Activated CD8-positive, alpha-beta memory T cell treated with anti-CD3 and anti-CD28 coated beads, Interleukin-2, amount 10 ng/mL, durations not matched to agents 7 days and 5 days (primary cell): ENCODE measurements around the gene ZNF493. TPM values are rescaled to one million over a fixed set of nuclear protein-coding genes. Genes with fewer than 3 reads are reported as not detected.

Source experiments
- ATAC-seq: fragments of 150-1000 bp; cut with Tn5 transposase; one replicate; pipeline ENCODE4 v1.10.0; 2021; ENCODE audit warnings: moderate library complexity
- CTCF ChIA-PET: fragments of 350-600 bp; sonication (Branson Sonifier 250); formaldehyde crosslinking; loops from one replicate; lab custom pipeline; 2021; ENCODE audit warnings: antibody characterized with exemption; lab: Charles Lee
- DNase-seq: peaks from one replicate; pipeline ENCODE4 v3.0.0-alpha.2; 2020
- H3K27ac Mint-ChIP-seq: one replicate; pipeline ENCODE4 v1.8.0; 2021; ENCODE audit warnings: mild to moderate bottlenecking, mixed read lengths
- H3K27me3 Mint-ChIP-seq: one replicate; pipeline ENCODE4 v1.8.0; 2021; ENCODE audit warnings: mixed read lengths
- H3K36me3 Mint-ChIP-seq: one replicate; pipeline ENCODE4 v1.8.0; 2021; ENCODE audit warnings: mild to moderate bottlenecking, mixed read lengths
- H3K4me1 Mint-ChIP-seq: one replicate; pipeline ENCODE4 v1.8.0; 2021; ENCODE audit warnings: mixed read lengths
- H3K4me3 Mint-ChIP-seq: one replicate; pipeline ENCODE4 v1.8.0; 2021; ENCODE audit warnings: mild to moderate bottlenecking, moderate library complexity, mixed read lengths
- H3K9me3 Mint-ChIP-seq: one replicate; pipeline ENCODE4 v1.8.0; 2022; ENCODE audit warnings: low read depth, mixed read lengths
- total RNA-seq, 2 experiments: library from RNA; stranded (reverse); gene quantifications; one replicate each; pipeline ENCODE4 v1.2.3, GENCODE V29; 2021

ZNF493 gene
- total RNA-seq, 2 experiments from 2014 or later = 9.0 to 18.6 TPM

DNA sequence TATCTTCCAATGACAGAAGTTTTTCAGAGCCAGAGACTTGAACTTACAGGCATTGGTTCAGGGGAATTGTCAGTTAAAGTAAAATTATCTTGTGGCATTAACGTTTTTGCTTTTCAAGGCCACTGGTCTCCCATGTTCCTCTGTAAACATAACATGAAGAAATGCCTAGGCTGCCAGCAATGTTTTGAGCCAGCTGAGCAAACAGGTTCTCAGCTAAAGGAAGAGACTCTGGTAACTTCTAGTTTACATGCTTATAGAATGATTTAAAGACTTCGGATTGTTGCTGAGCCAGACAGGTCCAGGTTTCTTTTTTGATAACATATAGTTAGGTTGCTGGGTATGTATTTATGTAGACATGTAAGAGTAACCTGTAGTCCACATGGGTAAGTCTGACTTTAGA lies 35.7 kb downstream of the ZNF493 start:
- H3K9me3 Mint-ChIP-seq = peaks cover 17% of the 10 kb centered on the region
- no peaks in the 10 kb centered on the region for H3K4me1 Mint-ChIP-seq
- no peaks in the 10 kb centered on the region for H3K27me3 Mint-ChIP-seq
- CTCF ChIA-PET = no interaction called here
- DNase-seq = no peak
- no peak for ATAC-seq
- H3K36me3 Mint-ChIP-seq = no peaks in the 10 kb centered on the region
- no peak overlapping the region for H3K4me3 Mint-ChIP-seq
- H3K27ac Mint-ChIP-seq = no peak overlapping the region

DNA sequence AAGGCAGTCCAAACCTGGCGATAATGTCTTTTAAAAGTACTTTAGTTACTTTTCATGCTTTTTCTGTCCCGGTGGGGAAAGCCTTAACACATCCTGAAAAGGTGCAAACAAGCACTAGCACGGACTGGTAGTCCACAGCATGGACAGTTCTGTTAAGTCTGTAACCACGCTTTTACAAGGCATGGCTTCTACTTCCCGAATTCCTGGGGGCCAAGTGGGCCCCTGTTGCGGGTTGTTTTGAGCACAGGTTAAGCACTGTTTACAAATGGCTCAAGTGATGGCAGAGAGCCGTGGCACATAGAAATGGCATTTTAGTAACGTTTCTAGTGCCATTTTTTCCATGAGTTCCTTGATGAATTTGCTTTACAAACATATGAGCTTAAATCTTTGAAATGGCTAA lies 37.6 kb downstream of the ZNF493 start:
- Mint-ChIP-seq H3K9me3 (peaks cover 22% of the 10 kb centered on the region), H3K27me3 (no peaks in the 10 kb centered on the region), H3K4me3 (no peak overlapping the region), H3K36me3 (no peaks in the 10 kb centered on the region), H3K4me1 (no peaks in the 10 kb centered on the region), H3K27ac (no peak overlapping the region)
- no peak for DNase-seq
- no peak for ATAC-seq
- CTCF ChIA-PET = no interaction called here

DNA sequence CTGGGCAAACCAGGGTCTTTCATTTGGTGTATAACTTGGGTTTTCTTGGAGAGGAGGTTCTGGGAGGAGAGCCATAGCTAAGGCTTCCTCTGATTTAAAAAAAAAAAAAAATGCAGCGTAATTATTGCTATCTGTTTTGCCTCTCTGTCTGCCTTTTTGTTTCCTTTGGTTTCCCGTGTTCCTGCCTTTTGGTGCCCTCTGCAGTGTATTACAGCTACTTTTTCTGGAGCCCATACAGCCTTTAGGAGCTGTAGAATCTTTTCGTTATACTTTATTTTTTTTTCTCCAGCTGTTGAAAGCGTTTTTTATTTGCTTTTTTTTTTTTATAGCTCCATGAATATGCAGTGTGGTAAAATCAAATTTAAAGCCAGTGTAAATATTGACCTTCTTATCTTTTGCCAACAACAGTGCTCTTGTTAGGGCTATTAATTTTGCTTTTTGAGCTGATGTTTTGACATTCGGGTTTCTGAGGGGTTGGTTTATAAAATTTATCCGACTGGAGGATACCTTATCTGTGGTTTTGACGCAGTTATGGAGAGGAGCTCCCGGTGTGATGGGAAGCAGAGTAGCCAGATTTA lies 38.1 kb downstream of the ZNF493 start:
- Mint-ChIP-seq H3K27ac (no peak overlapping the region), H3K36me3 (no peaks in the 10 kb centered on the region), H3K4me3 (no peak overlapping the region), H3K9me3 (peaks cover 24% of the 10 kb centered on the region), H3K27me3 (no peaks in the 10 kb centered on the region), H3K4me1 (no peaks in the 10 kb centered on the region)
- DNase-seq = no peak
- CTCF ChIA-PET = no interaction called here
- ATAC-seq = no peak

- Mint-ChIP-seq H3K4me3 (no peak overlapping the region), H3K27ac (no peak overlapping the region), H3K4me1 (no peaks in the 10 kb centered on the region), H3K9me3 (peaks cover 12% of the 10 kb centered on the region), H3K27me3 (no peaks in the 10 kb centered on the region), H3K36me3 (no peaks in the 10 kb centered on the region)
- ATAC-seq = no peak
- CTCF ChIA-PET = no interaction called here
- DNase-seq = no peak
These were observed 42.3 kb downstream of the ZNF493 start for GRCh38 chr19:21439201-21439751.

DNA sequence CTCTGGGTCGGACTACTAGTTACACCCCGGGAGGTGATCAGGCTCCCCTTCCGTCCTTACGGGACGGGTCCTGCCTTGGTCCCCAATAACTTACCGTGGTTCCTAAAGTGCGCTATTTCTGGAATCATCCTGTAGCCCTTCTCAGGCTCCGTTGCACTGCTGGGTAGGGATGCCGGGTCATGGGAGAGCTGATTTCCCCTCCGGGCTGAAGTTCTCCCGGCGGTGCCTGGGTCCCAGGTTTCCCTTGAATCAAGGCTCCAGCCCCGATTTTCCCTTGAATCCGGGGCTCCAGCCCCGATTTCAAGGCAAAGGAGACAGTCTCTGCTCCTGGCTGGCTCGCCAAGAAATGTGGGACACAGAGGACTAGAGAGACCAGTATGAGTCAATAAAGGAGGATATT lies 43.4 kb downstream of the ZNF493 start:
- no peak for ATAC-seq
- CTCF ChIA-PET = no interaction called here
- peaks cover 14% of the 10 kb centered on the region for H3K9me3 Mint-ChIP-seq
- H3K4me3 Mint-ChIP-seq = no peak overlapping the region
- H3K36me3 Mint-ChIP-seq = no peaks in the 10 kb centered on the region
- no peaks in the 10 kb centered on the region for H3K27me3 Mint-ChIP-seq
- no peak overlapping the region for H3K27ac Mint-ChIP-seq
- no peak for DNase-seq
- no peaks in the 10 kb centered on the region for H3K4me1 Mint-ChIP-seq

- peaks cover 13% of the 10 kb centered on the region for H3K36me3 Mint-ChIP-seq
- DNase-seq (no peak), ATAC-seq (no peak)
- H3K27me3 Mint-ChIP-seq = no peaks in the 10 kb centered on the region
- CTCF ChIA-PET = no interaction called here
- no peaks in the 10 kb centered on the region for H3K4me1 Mint-ChIP-seq
- no peak overlapping the region for H3K27ac Mint-ChIP-seq
- H3K9me3 Mint-ChIP-seq = peaks cover 23% of the 10 kb centered on the region
- no peak overlapping the region for H3K4me3 Mint-ChIP-seq
These were observed 54.3 kb downstream of the ZNF493 start for GRCh38 chr19:21451187-21451586.

GRCh38 chr19:21454901-21455300 lies 58.0 kb downstream of the ZNF493 start:
- Mint-ChIP-seq H3K27me3 (no peaks in the 10 kb centered on the region), H3K36me3 (peaks cover 12% of the 10 kb centered on the region), H3K27ac (no peak overlapping the region), H3K4me1 (no peaks in the 10 kb centered on the region), H3K4me3 (no peak overlapping the region), H3K9me3 (peaks cover 19% of the 10 kb centered on the region)
- CTCF ChIA-PET = no interaction called here
- ATAC-seq (no peak), DNase-seq (no peak)

- Mint-ChIP-seq H3K27ac (no peak overlapping the region), H3K9me3 (peaks cover 19% of the 10 kb centered on the region), H3K4me3 (no peak overlapping the region), H3K27me3 (peaks cover 3% of the 10 kb centered on the region), H3K36me3 (peaks cover 10% of the 10 kb centered on the region), H3K4me1 (peaks cover 3% of the 10 kb centered on the region)
- ATAC-seq (no peak), DNase-seq (no peak)
- CTCF ChIA-PET = no interaction called here
These were observed 63.8 kb downstream of the ZNF493 start for GRCh38 chr19:21460686-21461085.

DNA sequence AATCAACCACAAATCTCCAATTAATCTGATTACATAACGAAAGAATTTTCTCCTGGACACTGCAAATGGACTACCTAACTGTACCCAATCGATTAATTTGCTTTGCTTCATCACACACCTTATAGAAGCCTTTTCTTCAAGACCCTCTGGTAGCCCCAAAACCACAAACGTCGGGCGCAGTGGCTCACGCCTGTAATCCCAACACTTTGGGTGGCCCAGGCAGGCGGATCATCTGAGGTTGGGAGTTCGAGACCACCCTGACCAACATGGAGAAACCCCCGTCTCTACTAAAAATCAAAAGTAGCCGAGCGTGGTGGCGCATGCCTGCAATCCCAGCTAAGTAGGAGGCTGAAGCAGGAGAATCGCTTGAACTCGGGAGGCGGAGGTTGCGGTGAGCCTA lies 65.6 kb downstream of the ZNF493 start:
- CTCF ChIA-PET = no interaction called here
- Mint-ChIP-seq H3K27ac (no peak overlapping the region), H3K36me3 (peaks cover 10% of the 10 kb centered on the region), H3K9me3 (peaks cover 18% of the 10 kb centered on the region), H3K27me3 (peaks cover 3% of the 10 kb centered on the region), H3K4me1 (peaks cover 3% of the 10 kb centered on the region), H3K4me3 (no peak overlapping the region)
- DNase-seq (no peak), ATAC-seq (no peak)

DNA sequence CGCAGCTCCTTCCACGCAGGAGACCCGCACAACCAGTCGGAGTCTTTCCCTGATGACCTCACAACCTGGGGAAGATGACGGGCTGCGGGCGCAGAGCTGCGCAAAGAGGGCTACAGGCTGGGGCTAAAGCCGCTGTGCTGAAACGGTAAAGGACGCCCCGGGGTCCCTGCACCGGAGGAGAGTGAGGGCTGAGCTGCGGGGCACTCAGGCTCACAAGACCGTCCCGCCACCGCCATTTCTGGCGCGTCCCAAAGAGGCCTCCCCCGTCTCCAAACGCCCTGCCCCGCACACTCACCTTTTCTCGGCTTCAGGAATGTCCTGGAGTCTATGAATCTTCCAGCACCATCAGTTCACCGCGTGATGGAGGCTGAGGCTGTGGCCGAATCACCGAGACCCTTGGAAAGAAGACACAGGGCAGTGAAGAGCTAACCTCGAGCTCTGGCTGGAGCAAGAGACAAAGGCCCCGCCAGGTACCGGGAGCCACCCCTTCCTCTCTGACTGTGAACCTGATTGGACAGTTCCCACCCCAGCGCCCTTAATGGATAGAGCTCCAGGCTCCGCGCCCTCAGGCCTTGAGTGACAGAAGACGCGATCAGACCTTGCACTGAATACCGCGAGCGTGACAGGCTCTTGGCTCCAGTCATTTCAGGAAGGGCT lies 66.6 kb downstream of the ZNF493 start:
- Mint-ChIP-seq H3K36me3 (peaks cover 10% of the 10 kb centered on the region), H3K27ac (peak overlapping the region; percentile 44), H3K27me3 (peaks cover 3% of the 10 kb centered on the region), H3K4me1 (peaks cover 3% of the 10 kb centered on the region), H3K9me3 (peaks cover 17% of the 10 kb centered on the region), H3K4me3 (peak overlapping the region; percentile 72)
- DNase-seq (peak; percentile 56), ATAC-seq (peak; percentile 78)
- CTCF ChIA-PET = no interaction called here

DNA sequence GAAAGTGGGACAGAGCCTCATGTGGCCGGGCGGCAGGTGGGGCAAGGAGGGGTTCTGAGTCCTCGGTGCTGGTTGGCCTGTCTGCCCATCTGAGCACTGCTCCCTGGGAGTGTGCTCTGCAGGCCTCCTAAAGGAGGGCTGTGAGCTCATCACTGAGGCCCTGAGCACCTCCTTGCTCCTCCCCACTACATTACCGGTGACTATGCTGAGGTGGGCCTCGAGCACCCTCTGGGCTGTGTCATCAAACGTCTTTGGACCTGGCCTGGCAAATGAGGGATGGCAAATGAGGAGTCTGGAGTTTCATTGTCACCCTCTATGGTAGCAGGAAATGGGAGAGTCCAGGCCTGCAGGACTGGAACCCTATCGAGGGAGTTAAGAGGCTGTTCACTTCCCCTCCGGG lies 69.7 kb downstream of the ZNF493 start:
- H3K27ac Mint-ChIP-seq = no peak overlapping the region
- no peak overlapping the region for H3K4me3 Mint-ChIP-seq
- ATAC-seq (no peak), DNase-seq (no peak)
- H3K27me3 Mint-ChIP-seq = peaks cover 3% of the 10 kb centered on the region
- H3K36me3 Mint-ChIP-seq = peaks cover 8% of the 10 kb centered on the region
- CTCF ChIA-PET = no interaction called here
- peaks cover 12% of the 10 kb centered on the region for H3K9me3 Mint-ChIP-seq
- H3K4me1 Mint-ChIP-seq = peaks cover 3% of the 10 kb centered on the region

GRCh38 chr19:21468791-21469190 lies 71.9 kb downstream of the ZNF493 start:
- CTCF ChIA-PET = no interaction called here
- no peaks in the 10 kb centered on the region for H3K27me3 Mint-ChIP-seq
- ATAC-seq (no peak), DNase-seq (no peak)
- H3K4me1 Mint-ChIP-seq = peaks cover under 1% of the 10 kb centered on the region
- no peak overlapping the region for H3K27ac Mint-ChIP-seq
- peaks cover 2% of the 10 kb centered on the region for H3K36me3 Mint-ChIP-seq
- H3K4me3 Mint-ChIP-seq = no peak overlapping the region
- H3K9me3 Mint-ChIP-seq = peaks cover 4% of the 10 kb centered on the region

DNA sequence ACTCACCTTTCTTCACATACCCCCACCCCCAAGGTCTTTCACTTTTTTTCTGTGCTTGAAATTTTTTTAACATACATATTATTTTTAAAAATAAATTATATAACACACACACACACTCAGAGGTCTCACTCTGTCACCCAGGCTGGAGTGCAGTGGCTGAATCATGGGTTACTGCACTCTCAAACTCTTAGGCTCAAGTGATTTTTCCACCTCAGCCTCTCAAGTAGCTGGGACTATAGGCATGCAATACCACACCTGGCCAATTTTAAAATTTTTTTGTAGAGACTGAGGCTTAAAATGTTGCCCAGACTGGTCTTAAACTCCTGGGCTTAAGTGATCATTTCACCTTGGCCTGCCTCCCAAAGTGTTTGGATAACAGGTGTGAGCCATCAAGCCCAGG lies 75.6 kb downstream of the ZNF493 start:
- peaks cover 1% of the 10 kb centered on the region for H3K4me1 Mint-ChIP-seq
- H3K9me3 Mint-ChIP-seq = peaks cover 5% of the 10 kb centered on the region
- H3K27ac Mint-ChIP-seq = no peak overlapping the region
- no peak overlapping the region for H3K4me3 Mint-ChIP-seq
- CTCF ChIA-PET = no interaction called here
- DNase-seq (no peak), ATAC-seq (no peak)
- peaks cover 2% of the 10 kb centered on the region for H3K36me3 Mint-ChIP-seq
- H3K27me3 Mint-ChIP-seq = no peaks in the 10 kb centered on the region

- DNase-seq (peak; percentile 77), ATAC-seq (peak; percentile 99)
- Mint-ChIP-seq H3K9me3 (peaks cover 5% of the 10 kb centered on the region), H3K27me3 (no peaks in the 10 kb centered on the region), H3K4me1 (peaks cover 1% of the 10 kb centered on the region), H3K36me3 (peaks cover 2% of the 10 kb centered on the region), H3K4me3 (peak overlapping the region; percentile 69), H3K27ac (no peak overlapping the region)
- CTCF ChIA-PET = no interaction called here
These were observed 77.8 kb downstream of the ZNF493 start for GRCh38 chr19:21474671-21475181.
